HCT116 (cell line): ENCODE data around the gene RAVER1.

Experiments
- CTCF ChIP-seq, 3 experiments: fragments of 200-600 bp in 1 of 3; sonication (generic) in 1 of 3; IDR thresholded peaks in 2 of 3; conservative IDR thresholded peaks in 1 of 3; 2 replicates each; pipeline ENCODE4 v1.5.1; 2012 to 2017; ENCODE audit warnings: low read depth in 2 of 3, low read length in 2 of 3, antibody characterized with exemption in 1 of 3, borderline replicate concordance in 1 of 3, control low read depth in 1 of 3, mild to moderate bottlenecking in 1 of 3, mixed read lengths in 1 of 3, mixed run types in 1 of 3, moderate library complexity in 1 of 3; ENCODE audit not compliant: insufficient read depth in 1 of 3
- JUND ChIP-seq: IDR thresholded peaks from 2 replicates; pipeline ENCODE4 v1.6.1; 2012
- POLR2A ChIP-seq: IDR thresholded peaks from 2 replicates; pipeline ENCODE4 v1.7.0; 2011; ENCODE audit warnings: borderline replicate concordance; ENCODE audit not compliant: insufficient read depth, insufficient read length; ENCODE audit errors: extremely low read depth
- POLR2AphosphoS5 ChIP-seq: IDR thresholded peaks from 2 replicates; pipeline ENCODE4 v1.6.1; 2011; ENCODE audit warnings: mild to moderate bottlenecking, low read depth, low read length, moderate library complexity
- RAD21 ChIP-seq: IDR thresholded peaks from 2 replicates; pipeline ENCODE4 v1.6.1; 2012; ENCODE audit warnings: low read depth, mild to moderate bottlenecking
- SIN3A ChIP-seq: IDR thresholded peaks from 2 replicates; pipeline ENCODE4 v1.6.1; 2012; ENCODE audit warnings: low read depth
- SP1 ChIP-seq: IDR thresholded peaks from 2 replicates; pipeline ENCODE4 v1.6.1; 2012; ENCODE audit warnings: low read depth
- SRF ChIP-seq: IDR thresholded peaks from 2 replicates; pipeline ENCODE4 v1.6.1; 2012; ENCODE audit warnings: low read depth
- ZNF274 ChIP-seq: fragments of 200-500 bp; sonication (Bioruptor generic); IDR thresholded peaks from 2 replicates; pipeline ENCODE4 v1.6.1; 2014; ENCODE audit warnings: mild to moderate bottlenecking, low read depth, low read length, inconsistent platforms

DNA sequence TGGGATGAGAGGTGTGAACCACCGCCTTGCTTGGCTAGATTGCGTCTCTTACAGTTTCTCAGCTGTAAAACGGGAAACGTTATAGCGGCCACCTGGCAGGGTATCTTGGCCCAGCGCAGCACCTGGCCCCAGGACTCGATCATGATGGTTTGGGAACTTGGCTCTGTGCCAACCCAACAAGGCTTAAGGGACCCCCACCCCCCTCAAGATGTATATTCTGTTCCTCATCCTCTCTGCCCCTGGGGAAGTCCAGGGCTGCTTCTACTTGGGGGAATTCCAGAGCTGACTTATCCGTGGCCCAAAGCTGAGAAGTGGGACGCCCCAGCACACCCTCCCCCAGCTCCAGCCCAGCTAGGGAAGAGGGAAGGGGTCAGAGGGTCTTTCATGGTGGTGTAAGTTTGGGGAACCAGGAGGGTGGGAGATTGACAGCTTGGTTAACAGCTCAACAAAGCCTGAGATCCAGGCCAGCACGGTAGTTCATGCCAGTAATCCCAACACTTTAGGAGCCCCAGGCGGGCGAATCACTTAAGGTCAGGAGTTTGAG lies 61.7 kb downstream of the RAVER1 start:
- no peak for TF ChIP-seq POLR2AphosphoS5
- no peak for TF ChIP-seq RAD21
- no peak for TF ChIP-seq CTCF (IDR thresholded peaks at IDR 0.05 in 2 of 3, conservative IDR thresholded peaks at IDR 0.05 in 1 of 3; ENCODE audit: borderline replicate concordance in 1 of 3, insufficient read depth in 1 of 3, low read depth in 2 of 3, low read length in 2 of 3)
- no peak for TF ChIP-seq SIN3A
- no peak for TF ChIP-seq JUND
- TF ChIP-seq SP1 = no peak
- no peak for TF ChIP-seq POLR2A
- TF ChIP-seq ZNF274 = no peak
- TF ChIP-seq SRF = no peak
